Spinal cord (tissue), 10 donors: Measurements from ENCODE around the gene INSYN2B. TPM values are rescaled to one million over a fixed set of nuclear protein-coding genes. Genes with fewer than 3 reads are reported as not detected.

Experiments
- DNase-seq, 6 donors: peaks; one replicate each; pipeline versions ENCODE4 v3.0.0 to v3.0.0-alpha.2; 2013 to 2015; ENCODE audit warnings: low spot score in 6 of 6, low read depth in 4 of 6
- H3K27ac ChIP-seq: one replicate; pipeline ENCODE4 v1.5.1; 2013; ENCODE audit warnings: low read depth, low read length, control low read depth
- H3K27me3 ChIP-seq: one replicate; pipeline ENCODE4 v1.6.1; 2013; ENCODE audit warnings: low read length; ENCODE audit not compliant: control insufficient read depth, insufficient read depth
- H3K36me3 ChIP-seq: one replicate; pipeline ENCODE4 v1.6.1; 2013; ENCODE audit warnings: low read length; ENCODE audit not compliant: control insufficient read depth, insufficient read depth
- H3K4me1 ChIP-seq: one replicate; pipeline ENCODE4 v1.6.1; 2013; ENCODE audit warnings: low read length; ENCODE audit not compliant: control insufficient read depth, insufficient read depth
- H3K4me3 ChIP-seq: one replicate; pipeline ENCODE4 v1.5.1; 2013; ENCODE audit warnings: low read depth, low read length, control low read depth
- H3K9me3 ChIP-seq: one replicate; pipeline ENCODE4 v1.6.1; 2013; ENCODE audit warnings: low read length; ENCODE audit not compliant: control insufficient read depth, insufficient read depth
- WGBS: methylation state at CpG from one replicate; pipeline ENCODE4 v1.1.5; 2013; ENCODE audit warnings: missing lambda C conversion rate; ENCODE audit not compliant: insufficient coverage; 5-methylcytosine and 5-hydroxymethylcytosine counted together
- polyA plus RNA-seq, 2 donors: library from polyadenylated mRNA; unstranded; fragments of 120-200 nt; gene quantifications; one replicate each; pipeline ENCODE4 v1.2.1, GENCODE V29; 2013; ENCODE audit not compliant: insufficient read length in 2 of 2
- total RNA-seq, 2 donors: library from RNA; depleted of rRNA in 1 of 2; stranded (reverse); fragments of 120-200 nt in 1 of 2; fragments of >200 nt in 1 of 2; gene quantifications; one replicate each; pipeline versions ENCODE4 v1.2.3 to v1.2.4, GENCODE V29; 2013 to 2014
- donor health status: healthy.

The INSYN2B gene
- total and polyA plus RNA-seq, 4 donors, result 3.2 to 5.3 (median 4.6) TPM

DNA sequence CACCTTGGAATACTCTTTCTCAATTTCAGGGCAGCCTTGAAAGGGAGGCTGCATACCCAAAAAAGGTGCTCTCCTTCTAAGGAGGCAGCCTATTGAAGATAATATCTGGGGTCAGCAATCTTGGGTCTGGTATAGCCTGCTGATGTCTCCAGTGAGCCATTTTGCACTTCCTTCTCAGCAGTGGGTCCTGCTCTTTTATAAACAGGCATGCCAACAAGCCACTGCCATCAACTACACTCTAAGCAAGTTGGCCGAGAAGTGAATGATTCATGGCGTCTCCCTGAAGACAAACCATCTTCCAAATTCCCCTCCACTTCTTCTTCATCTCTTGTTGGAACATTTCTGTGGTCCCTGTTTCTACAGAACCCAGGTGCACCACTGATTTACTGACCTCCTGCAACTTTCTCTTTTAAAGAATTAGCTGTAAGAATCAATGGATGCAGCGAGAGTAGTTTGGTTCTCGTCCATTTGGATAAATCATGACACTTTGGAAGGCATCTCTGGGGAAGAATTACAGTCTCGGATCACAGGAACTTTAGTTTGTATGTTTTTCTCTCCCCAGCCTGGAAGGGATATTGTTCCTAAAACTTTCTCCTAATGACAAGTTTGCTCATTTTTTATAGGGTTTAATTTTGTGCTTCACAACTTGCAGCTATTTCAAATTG, 108.3 kb downstream of the INSYN2B start:
- 64% methylated on average over 2 of the region's 5 CpGs for WGBS
- Histone ChIP-seq H3K27ac (no peak overlapping the region), H3K27me3 (no peaks in the 10 kb centered on the region), H3K36me3 (no peaks in the 10 kb centered on the region), H3K4me3 (no peak overlapping the region), H3K4me1 (peaks cover 10% of the 10 kb centered on the region), H3K9me3 (no peaks in the 10 kb centered on the region)
- no peak for DNase-seq

GRCh38 chr5:169870211-169870610, 110.1 kb downstream of the INSYN2B start:
- Histone ChIP-seq H3K9me3 (no peaks in the 10 kb centered on the region), H3K36me3 (no peaks in the 10 kb centered on the region), H3K4me3 (no peak overlapping the region), H3K27ac (no peak overlapping the region), H3K4me1 (peaks cover 7% of the 10 kb centered on the region), H3K27me3 (no peaks in the 10 kb centered on the region)
- no CpG with 5 or more reads among the region's 2 CpGs for WGBS
- no peak for DNase-seq

DNA sequence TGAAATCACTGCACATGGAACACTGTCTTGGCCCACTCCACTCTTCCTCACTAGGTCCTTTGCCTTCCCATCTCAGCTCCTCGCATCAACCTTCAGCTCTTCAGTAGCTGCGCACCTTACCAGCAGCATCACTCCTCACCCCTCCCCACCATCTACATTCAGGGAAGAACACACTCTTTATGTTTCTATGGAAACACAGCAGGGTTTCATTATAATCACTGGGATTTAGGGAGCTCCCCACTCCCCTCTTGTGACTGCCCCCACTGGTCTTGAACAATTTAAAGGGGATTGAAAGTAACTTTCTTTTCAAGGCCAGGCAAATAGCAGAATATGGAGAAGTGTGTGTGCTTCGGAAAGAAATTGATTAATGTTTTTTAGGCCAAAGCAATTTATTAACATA, 111.2 kb downstream of the INSYN2B start:
- Histone ChIP-seq H3K4me1 (peaks cover 5% of the 10 kb centered on the region), H3K27me3 (no peaks in the 10 kb centered on the region), H3K4me3 (no peak overlapping the region), H3K27ac (no peak overlapping the region), H3K9me3 (no peaks in the 10 kb centered on the region), H3K36me3 (peaks cover under 1% of the 10 kb centered on the region)
- DNase-seq, result peak in 2 of 6 donors; percentile 37 to 85
- WGBS, result 49% methylated on average over 2 of the region's 3 CpGs

DNA sequence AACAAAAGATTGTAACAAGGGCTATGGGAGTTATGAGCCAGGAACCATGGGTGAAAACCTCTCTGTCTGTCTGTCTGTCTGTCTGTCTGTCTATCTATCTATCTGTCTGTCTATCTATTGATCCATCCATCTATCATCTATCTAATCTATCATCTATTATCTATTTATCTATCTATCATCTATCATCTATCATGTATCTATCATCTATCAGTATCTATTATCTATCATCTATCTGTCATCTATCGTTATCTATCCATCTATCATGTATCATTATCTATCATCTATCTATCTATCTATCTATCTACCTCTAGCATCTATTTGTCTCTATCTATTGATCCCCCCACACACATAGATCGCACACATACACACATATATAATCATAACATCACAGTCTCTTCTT, 112.9 kb downstream of the INSYN2B start:
- 100% methylated on average over 1 of the region's 2 CpGs for WGBS
- Histone ChIP-seq H3K27me3 (no peaks in the 10 kb centered on the region), H3K36me3 (peaks cover 3% of the 10 kb centered on the region), H3K27ac (no peak overlapping the region), H3K9me3 (no peaks in the 10 kb centered on the region), H3K4me3 (no peak overlapping the region), H3K4me1 (peaks cover 5% of the 10 kb centered on the region)
- no peak for DNase-seq

DNA sequence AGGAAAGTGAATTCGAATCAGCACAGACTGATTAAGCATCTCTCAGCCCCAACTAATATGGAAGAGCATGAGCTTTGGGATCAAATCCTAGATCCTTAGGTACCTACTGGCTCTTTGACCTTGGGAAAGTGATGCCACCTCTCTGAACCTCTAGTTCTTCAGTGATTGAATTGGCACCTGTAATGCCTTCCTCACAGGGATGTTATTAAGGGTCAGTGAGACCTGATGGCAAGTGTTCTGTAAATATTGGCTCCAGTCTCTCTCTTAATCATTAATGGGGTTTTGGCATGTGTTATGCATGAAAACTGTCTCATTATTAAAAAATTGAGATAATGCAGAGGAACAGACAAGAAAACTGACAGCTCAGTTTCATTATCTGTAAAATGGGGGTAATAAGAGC, 115.8 kb downstream of the INSYN2B start:
- H3K27me3 ChIP-seq, result no peaks in the 10 kb centered on the region
- H3K9me3 ChIP-seq, result no peaks in the 10 kb centered on the region
- H3K4me1 ChIP-seq, result peaks cover 5% of the 10 kb centered on the region
- no peak overlapping the region for H3K27ac ChIP-seq
- no peak for DNase-seq
- no peak overlapping the region for H3K4me3 ChIP-seq
- peaks cover 3% of the 10 kb centered on the region for H3K36me3 ChIP-seq
- WGBS, result no CpG with 5 or more reads among the region's 1 CpG

DNA sequence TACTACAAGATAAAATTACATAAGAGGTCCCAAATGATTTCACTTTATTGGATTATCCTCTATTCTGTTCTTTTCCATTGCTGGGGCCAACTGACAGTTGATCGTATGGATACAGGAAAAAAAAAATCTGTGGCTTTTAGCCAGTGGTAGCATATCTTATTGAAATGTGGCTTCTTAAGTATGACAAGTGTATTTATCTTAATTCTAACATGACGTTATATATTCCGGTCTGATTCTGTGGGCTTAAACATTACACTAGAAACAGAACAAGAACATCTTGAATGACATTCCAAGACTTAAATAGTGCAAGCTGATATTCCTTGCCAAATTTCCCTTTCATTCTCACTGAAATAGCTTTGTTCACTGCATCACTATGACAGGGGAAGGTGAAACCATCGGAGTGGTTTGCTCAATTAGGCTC, 117.9 kb downstream of the INSYN2B start:
- WGBS, result no CpG with 5 or more reads among the region's 4 CpGs
- peaks cover 3% of the 10 kb centered on the region for H3K36me3 ChIP-seq
- H3K27ac ChIP-seq, result no peak overlapping the region
- H3K4me1 ChIP-seq, result no peaks in the 10 kb centered on the region
- no peaks in the 10 kb centered on the region for H3K27me3 ChIP-seq
- H3K4me3 ChIP-seq, result no peak overlapping the region
- DNase-seq, result no peak
- no peaks in the 10 kb centered on the region for H3K9me3 ChIP-seq

- Histone ChIP-seq H3K36me3 (peaks cover 3% of the 10 kb centered on the region), H3K4me1 (no peaks in the 10 kb centered on the region), H3K27ac (no peak overlapping the region), H3K27me3 (no peaks in the 10 kb centered on the region), H3K4me3 (no peak overlapping the region), H3K9me3 (no peaks in the 10 kb centered on the region)
- no peak for DNase-seq
- no CpG with 5 or more reads among the region's 2 CpGs for WGBS
Measured at GRCh38 chr5:169861934-169862333, 118.4 kb downstream of the INSYN2B start.

- H3K36me3 ChIP-seq, result peaks cover 3% of the 10 kb centered on the region
- DNase-seq, result no peak
- no peaks in the 10 kb centered on the region for H3K4me1 ChIP-seq
- no peak overlapping the region for H3K4me3 ChIP-seq
- no peak overlapping the region for H3K27ac ChIP-seq
- H3K27me3 ChIP-seq, result no peaks in the 10 kb centered on the region
- H3K9me3 ChIP-seq, result no peaks in the 10 kb centered on the region
- no CpG with 5 or more reads among the region's 2 CpGs for WGBS
Measured at GRCh38 chr5:169861433-169861832, 118.9 kb downstream of the INSYN2B start.

DNA sequence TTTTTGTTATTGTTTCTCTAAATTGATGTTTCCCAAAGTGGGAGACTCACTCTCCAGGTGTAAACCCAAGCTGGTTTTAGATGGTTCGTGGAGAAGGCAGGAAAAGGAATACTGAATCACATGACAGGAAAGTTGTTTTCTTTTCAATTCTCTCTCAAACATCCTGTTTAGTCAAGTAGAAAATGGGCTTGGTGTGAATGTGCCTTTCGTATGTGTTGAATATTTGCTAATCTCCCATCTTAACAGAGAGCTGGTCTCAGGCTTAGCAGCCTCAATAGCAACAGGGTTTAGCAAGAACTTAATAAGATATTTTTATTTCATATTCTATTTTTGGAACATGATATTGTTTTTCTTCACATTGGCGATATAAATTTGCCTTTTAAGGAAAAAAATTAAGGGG, 119.7 kb downstream of the INSYN2B start:
- no peak overlapping the region for H3K27ac ChIP-seq
- H3K4me1 ChIP-seq, result no peaks in the 10 kb centered on the region
- no peak overlapping the region for H3K4me3 ChIP-seq
- 100% methylated on average over 1 of the region's 3 CpGs for WGBS
- H3K36me3 ChIP-seq, result peaks cover 3% of the 10 kb centered on the region
- H3K27me3 ChIP-seq, result no peaks in the 10 kb centered on the region
- peak in 1 of 6 donors; percentile 25 for DNase-seq
- H3K9me3 ChIP-seq, result no peaks in the 10 kb centered on the region

DNA sequence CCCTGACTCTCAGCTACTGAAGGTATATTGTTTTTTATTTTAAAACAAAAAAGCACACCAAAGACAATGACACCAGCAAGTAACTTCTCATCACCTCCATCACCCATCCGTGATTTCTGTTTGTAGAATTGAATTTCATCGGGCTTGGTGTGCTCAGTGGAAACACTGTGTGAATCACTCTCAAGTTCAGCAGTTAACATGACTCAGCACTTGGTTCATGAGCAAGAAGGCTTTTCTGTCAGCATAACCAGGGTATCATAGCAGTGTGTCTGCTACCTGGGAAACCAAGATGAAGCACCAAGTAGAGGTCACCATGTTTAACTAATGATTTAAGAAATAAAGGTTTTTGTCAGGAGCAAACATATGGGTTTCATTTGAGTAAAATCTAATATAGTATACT, 123.7 kb downstream of the INSYN2B start:
- H3K9me3 ChIP-seq, result no peaks in the 10 kb centered on the region
- H3K27me3 ChIP-seq, result no peaks in the 10 kb centered on the region
- WGBS, result 92% methylated on average over 2 of the region's 2 CpGs
- no peaks in the 10 kb centered on the region for H3K36me3 ChIP-seq
- DNase-seq, result peak in 1 of 6 donors; percentile 26
- H3K4me1 ChIP-seq, result no peaks in the 10 kb centered on the region
- no peak overlapping the region for H3K27ac ChIP-seq
- no peak overlapping the region for H3K4me3 ChIP-seq
